HG03108 (cell line): ENCODE measurements around the gene C20orf202.

ENCODE experiments used
- ATAC-seq: cut with Tn5 transposase; IDR thresholded peaks from one replicate; pipeline ENCODE4 v1.9.1; 2021; ENCODE audit warnings: moderate library complexity; ENCODE audit not compliant: unreplicated experiment

Gene C20orf202

GRCh38 chr20:1202762-1203504, at the start of gene C20orf202:
C20orf202 (plus strand) TSS chr20:1203454; CDS start chr20:1203586, 132 bp downstream.
- ATAC-seq, result no peak

GRCh38 chr20:1154226-1154625, 49.0 kb upstream of the C20orf202 start:
- no peak for ATAC-seq

- ATAC-seq, result no peak
Measured at GRCh38 chr20:1154691-1155090, 48.6 kb upstream of the C20orf202 start.

GRCh38 chr20:1155342-1155741, 47.9 kb upstream of the C20orf202 start:
- no peak for ATAC-seq

GRCh38 chr20:1160496-1160895, 42.8 kb upstream of the C20orf202 start:
- no peak for ATAC-seq

GRCh38 chr20:1160991-1161390, 42.3 kb upstream of the C20orf202 start:
- no peak for ATAC-seq

GRCh38 chr20:1163105-1163504, 40.1 kb upstream of the C20orf202 start:
- no peak for ATAC-seq

GRCh38 chr20:1163653-1164052, 39.6 kb upstream of the C20orf202 start:
- ATAC-seq, result no peak

- ATAC-seq, result no peak
Measured at GRCh38 chr20:1164871-1165270, 38.4 kb upstream of the C20orf202 start.

- no peak for ATAC-seq
Measured at GRCh38 chr20:1165521-1165920, 37.7 kb upstream of the C20orf202 start.

GRCh38 chr20:1165941-1166340, 37.3 kb upstream of the C20orf202 start:
- ATAC-seq, result no peak

- ATAC-seq, result no peak
Measured at GRCh38 chr20:1166948-1167720, 36.1 kb upstream of the C20orf202 start.

- no peak for ATAC-seq
Measured at GRCh38 chr20:1169224-1169623, 34.0 kb upstream of the C20orf202 start.

- ATAC-seq, result no peak
Measured at GRCh38 chr20:1171461-1172093, 31.7 kb upstream of the C20orf202 start.

GRCh38 chr20:1173698-1174097, 29.6 kb upstream of the C20orf202 start:
- ATAC-seq, result no peak

- no peak for ATAC-seq
Measured at GRCh38 chr20:1174787-1175186, 28.5 kb upstream of the C20orf202 start.

GRCh38 chr20:1177680-1178079, 25.6 kb upstream of the C20orf202 start:
- no peak for ATAC-seq

GRCh38 chr20:1178103-1178502, 25.2 kb upstream of the C20orf202 start:
- ATAC-seq, result no peak

- ATAC-seq, result no peak
Measured at GRCh38 chr20:1178623-1179022, 24.6 kb upstream of the C20orf202 start.

- no peak for ATAC-seq
Measured at GRCh38 chr20:1180949-1181348, 22.3 kb upstream of the C20orf202 start.

- no peak for ATAC-seq
Measured at GRCh38 chr20:1182106-1182505, 21.1 kb upstream of the C20orf202 start.

- ATAC-seq, result no peak
Measured at GRCh38 chr20:1183153-1183552, 20.1 kb upstream of the C20orf202 start.
